GM23338 (cell line): ENCODE measurements around the gene ZFP64. TPM values are rescaled to one million over a fixed set of nuclear protein-coding genes. Genes with fewer than 3 reads are reported as not detected.

Source experiments
- ATAC-seq: fragments of 200-7000 bp; cut with Tn5 transposase; 3 replicates; pipeline ENCODE4 v1.9.1; 2020
- DNase-seq: peaks from one replicate; pipeline ENCODE4 v3.0.0-alpha.2; 2015; ENCODE audit warnings: low spot score
- H2AFZ ChIP-seq: fragments of 200-600 bp; sonication (generic); 2 replicates; pipeline ENCODE4 v1.8.0; 2016; ENCODE audit warnings: antibody characterized with exemption, mild to moderate bottlenecking, moderate library complexity
- H3F3A ChIP-seq: fragments of 200-600 bp; sonication (generic); replicated peaks from 2 replicates; pipeline ENCODE4 v1.8.0; 2017; ENCODE audit warnings: antibody characterized with exemption, mixed run types, low read depth
- H3K27ac ChIP-seq: fragments of 200-600 bp; sonication (generic); 2 replicates; pipeline ENCODE4 v1.6.1; 2016; ENCODE audit warnings: low read depth
- H3K27me3 ChIP-seq: fragments of 200-600 bp; sonication (generic); 2 replicates; pipeline ENCODE4 v1.8.0; 2016; ENCODE audit warnings: mild to moderate bottlenecking, mixed run types, moderate library complexity; ENCODE audit not compliant: insufficient read depth
- H3K36me3 ChIP-seq: fragments of 200-600 bp; sonication (generic); 2 replicates; pipeline ENCODE4 v1.8.0; 2016; ENCODE audit warnings: mild to moderate bottlenecking; ENCODE audit not compliant: insufficient read depth
- H3K4me1 ChIP-seq: fragments of 200-600 bp; sonication (generic); 2 replicates; pipeline ENCODE4 v1.8.0; 2016; ENCODE audit warnings: mild to moderate bottlenecking, moderate library complexity; ENCODE audit not compliant: insufficient read depth
- H3K4me2 ChIP-seq: fragments of 200-600 bp; sonication (generic); 2 replicates; pipeline ENCODE4 v1.7.1; 2017; ENCODE audit warnings: mixed run types
- H3K4me3 ChIP-seq: fragments of 200-600 bp; sonication (generic); 2 replicates; pipeline ENCODE4 v1.6.1; 2016; ENCODE audit warnings: mixed run types
- H3K79me2 ChIP-seq: fragments of 200-600 bp; sonication (generic); replicated peaks from 2 replicates; pipeline ENCODE4 v1.8.0; 2017; ENCODE audit warnings: mild to moderate bottlenecking; ENCODE audit not compliant: insufficient read depth
- H3K9me2 ChIP-seq: fragments of 200-600 bp; sonication (generic); 2 replicates; pipeline ENCODE4 v1.8.0; 2017; ENCODE audit not compliant: insufficient read depth
- H4K20me1 ChIP-seq: fragments of 200-600 bp; sonication (generic); replicated peaks from 2 replicates; pipeline ENCODE4 v1.8.0; 2017; ENCODE audit warnings: mild to moderate bottlenecking; ENCODE audit not compliant: insufficient read depth
- H3K27ac Mint-ChIP-seq: 2 replicates; pipeline ENCODE4 v1.8.0; 2020; ENCODE audit warnings: inconsistent platforms, mild to moderate bottlenecking, moderate library complexity, mixed read lengths
- H3K27me3 Mint-ChIP-seq: 3 replicates; pipeline ENCODE4 v1.8.0; 2022; ENCODE audit warnings: low read depth, mild to moderate bottlenecking, moderate library complexity, mixed read lengths, inconsistent platforms; ENCODE audit not compliant: insufficient read depth, poor library complexity
- H3K36me3 Mint-ChIP-seq: 3 replicates; pipeline ENCODE4 v1.8.0; 2021; ENCODE audit warnings: low read depth, mild to moderate bottlenecking, inconsistent platforms, moderate library complexity, mixed read lengths
- H3K4me1 Mint-ChIP-seq: 3 replicates; pipeline ENCODE4 v1.8.0; 2020; ENCODE audit warnings: mild to moderate bottlenecking, inconsistent platforms, mixed read lengths
- H3K4me3 Mint-ChIP-seq: 3 replicates; pipeline ENCODE4 v1.8.0; 2021; ENCODE audit warnings: moderate library complexity, mild to moderate bottlenecking, inconsistent platforms, mixed read lengths
- H3K9me3 Mint-ChIP-seq: 3 replicates; pipeline ENCODE4 v1.8.0; 2020; ENCODE audit warnings: moderate library complexity, mild to moderate bottlenecking, inconsistent platforms, mixed read lengths
- CREB1 ChIP-seq: fragments of 250-450 bp; sonication (Bioruptor Pico); IDR thresholded peaks from 2 replicates; pipeline ENCODE4 v1.5.0; 2020; ENCODE audit warnings: low read depth, mild to moderate bottlenecking, moderate library complexity
- EZH2phosphoT487 ChIP-seq: fragments of 200-600 bp; sonication (generic); IDR thresholded peaks from one replicate; pipeline ENCODE4 v1.8.1; 2018; ENCODE audit warnings: antibody characterized with exemption; ENCODE audit not compliant: unreplicated experiment
- JUNB ChIP-seq: IDR thresholded peaks from one replicate; pipeline ENCODE4 v1.6.1; 2016; ENCODE audit warnings: antibody characterized with exemption; ENCODE audit not compliant: unreplicated experiment
- NANOG ChIP-seq: IDR thresholded peaks from 2 replicates; pipeline ENCODE4 v1.6.1; 2016; ENCODE audit warnings: antibody characterized with exemption, borderline replicate concordance
- POLR2AphosphoS5 ChIP-seq: IDR thresholded peaks from 2 replicates; pipeline ENCODE4 v1.6.1; 2016; ENCODE audit warnings: antibody characterized with exemption, low read depth
- STAT1 ChIP-seq: IDR thresholded peaks from one replicate; pipeline ENCODE4 v1.6.1; 2016; ENCODE audit warnings: antibody characterized with exemption; ENCODE audit not compliant: unreplicated experiment
- ZNF114 ChIP-seq: fragments of 250-450 bp; sonication (Bioruptor Pico); IDR thresholded peaks from 2 replicates; pipeline ENCODE4 v1.5.0; 2020; ENCODE audit warnings: mild to moderate bottlenecking, moderate library complexity
- ZNF331 ChIP-seq: fragments of 250-450 bp; sonication (Bioruptor Pico); IDR thresholded peaks from 2 replicates; pipeline ENCODE4 v1.5.0; 2020; ENCODE audit warnings: low read depth, mild to moderate bottlenecking, moderate library complexity
- polyA plus RNA-seq: library from polyadenylated mRNA; unstranded; fragments of >200 nt; fragmentation: Nextera tagmentation; extraction: Ambion mirVana; gene quantifications from 2 replicates; pipeline ENCODE4 v1.2.1, GENCODE V29; 2016
- total RNA-seq: library from RNA; depleted of rRNA; stranded (reverse); fragments of >200 nt; shearing (Covaris generic); gene quantifications from 2 replicates; pipeline ENCODE4 v1.2.3, GENCODE V29; 2014
- TF ChIP-seq, protein P1 (sequence below), 2 experiments: fragments of 200-600 bp in 1 of 2; sonication (generic) in 1 of 2; conservative IDR thresholded peaks; 2 replicates each; pipeline versions ENCODE4 v1.5.1 to v1.6.1; 2016 to 2017; ENCODE audit warnings: antibody characterized with exemption in 2 of 2, low read depth in 2 of 2, mild to moderate bottlenecking in 2 of 2, moderate library complexity in 1 of 2
- TF ChIP-seq, protein P2 (sequence below): IDR thresholded peaks from one replicate; pipeline ENCODE4 v1.6.1; 2018; ENCODE audit warnings: antibody characterized with exemption; ENCODE audit not compliant: unreplicated experiment

The ZFP64 gene
- total and polyA plus RNA-seq, 2 experiments from 2014 or later, result 9.6 to 30.4 TPM

DNA sequence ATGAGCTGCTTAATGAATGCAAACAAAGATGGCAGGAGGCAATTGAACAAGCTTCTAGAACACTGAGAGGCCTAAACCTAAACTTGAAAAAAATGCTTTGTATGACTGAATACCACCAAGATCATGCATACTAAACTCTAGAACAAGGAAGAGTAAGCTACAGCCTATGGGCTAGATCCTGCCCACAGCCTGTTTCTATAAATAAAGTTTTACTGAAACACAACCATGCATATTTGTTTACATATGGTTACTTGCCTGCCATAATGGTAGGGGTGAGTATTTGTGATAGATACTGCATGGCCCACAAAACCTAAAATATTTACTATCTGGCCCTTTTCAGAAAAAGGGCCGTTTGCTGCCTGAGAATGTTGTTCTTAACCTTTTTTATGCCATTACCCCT is 37.0 kb downstream of the ZFP64 start:
- no peak for ATAC-seq
- Histone ChIP-seq H3K79me2 (no peaks in the 10 kb centered on the region), H3K27ac (no peak overlapping the region), H4K20me1 (no peaks in the 10 kb centered on the region), H3K4me3 (no peak overlapping the region), H3F3A (no peaks in the 10 kb centered on the region), H3K27me3 (no peaks in the 10 kb centered on the region), H3K4me1 (no peaks in the 10 kb centered on the region), H3K9me2 (no peaks in the 10 kb centered on the region), H3K36me3 (peaks cover 11% of the 10 kb centered on the region), H2AFZ (no peak overlapping the region), H3K4me2 (no peak overlapping the region)
- Mint-ChIP-seq H3K36me3 (peaks cover 45% of the 10 kb centered on the region), H3K4me3 (no peak overlapping the region), H3K27ac (no peak overlapping the region), H3K4me1 (no peaks in the 10 kb centered on the region), H3K27me3 (no peaks in the 10 kb centered on the region), H3K9me3 (peaks cover 16% of the 10 kb centered on the region)
- TF ChIP-seq, protein P1, sequence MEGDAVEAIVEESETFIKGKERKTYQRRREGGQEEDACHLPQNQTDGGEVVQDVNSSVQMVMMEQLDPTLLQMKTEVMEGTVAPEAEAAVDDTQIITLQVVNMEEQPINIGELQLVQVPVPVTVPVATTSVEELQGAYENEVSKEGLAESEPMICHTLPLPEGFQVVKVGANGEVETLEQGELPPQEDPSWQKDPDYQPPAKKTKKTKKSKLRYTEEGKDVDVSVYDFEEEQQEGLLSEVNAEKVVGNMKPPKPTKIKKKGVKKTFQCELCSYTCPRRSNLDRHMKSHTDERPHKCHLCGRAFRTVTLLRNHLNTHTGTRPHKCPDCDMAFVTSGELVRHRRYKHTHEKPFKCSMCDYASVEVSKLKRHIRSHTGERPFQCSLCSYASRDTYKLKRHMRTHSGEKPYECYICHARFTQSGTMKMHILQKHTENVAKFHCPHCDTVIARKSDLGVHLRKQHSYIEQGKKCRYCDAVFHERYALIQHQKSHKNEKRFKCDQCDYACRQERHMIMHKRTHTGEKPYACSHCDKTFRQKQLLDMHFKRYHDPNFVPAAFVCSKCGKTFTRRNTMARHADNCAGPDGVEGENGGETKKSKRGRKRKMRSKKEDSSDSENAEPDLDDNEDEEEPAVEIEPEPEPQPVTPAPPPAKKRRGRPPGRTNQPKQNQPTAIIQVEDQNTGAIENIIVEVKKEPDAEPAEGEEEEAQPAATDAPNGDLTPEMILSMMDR (conservative IDR thresholded peaks at IDR 0.05; ENCODE audit: low read depth in 2 of 2), result no peak
- TF ChIP-seq EZH2phosphoT487 (no peak), JUNB (no peak), NANOG (no peak), CREB1 (no peak), STAT1 (no peak), POLR2AphosphoS5 (no peak), ZNF114 (CRISPR knock-in tag) (no peak)
- TF ChIP-seq, protein P2, sequence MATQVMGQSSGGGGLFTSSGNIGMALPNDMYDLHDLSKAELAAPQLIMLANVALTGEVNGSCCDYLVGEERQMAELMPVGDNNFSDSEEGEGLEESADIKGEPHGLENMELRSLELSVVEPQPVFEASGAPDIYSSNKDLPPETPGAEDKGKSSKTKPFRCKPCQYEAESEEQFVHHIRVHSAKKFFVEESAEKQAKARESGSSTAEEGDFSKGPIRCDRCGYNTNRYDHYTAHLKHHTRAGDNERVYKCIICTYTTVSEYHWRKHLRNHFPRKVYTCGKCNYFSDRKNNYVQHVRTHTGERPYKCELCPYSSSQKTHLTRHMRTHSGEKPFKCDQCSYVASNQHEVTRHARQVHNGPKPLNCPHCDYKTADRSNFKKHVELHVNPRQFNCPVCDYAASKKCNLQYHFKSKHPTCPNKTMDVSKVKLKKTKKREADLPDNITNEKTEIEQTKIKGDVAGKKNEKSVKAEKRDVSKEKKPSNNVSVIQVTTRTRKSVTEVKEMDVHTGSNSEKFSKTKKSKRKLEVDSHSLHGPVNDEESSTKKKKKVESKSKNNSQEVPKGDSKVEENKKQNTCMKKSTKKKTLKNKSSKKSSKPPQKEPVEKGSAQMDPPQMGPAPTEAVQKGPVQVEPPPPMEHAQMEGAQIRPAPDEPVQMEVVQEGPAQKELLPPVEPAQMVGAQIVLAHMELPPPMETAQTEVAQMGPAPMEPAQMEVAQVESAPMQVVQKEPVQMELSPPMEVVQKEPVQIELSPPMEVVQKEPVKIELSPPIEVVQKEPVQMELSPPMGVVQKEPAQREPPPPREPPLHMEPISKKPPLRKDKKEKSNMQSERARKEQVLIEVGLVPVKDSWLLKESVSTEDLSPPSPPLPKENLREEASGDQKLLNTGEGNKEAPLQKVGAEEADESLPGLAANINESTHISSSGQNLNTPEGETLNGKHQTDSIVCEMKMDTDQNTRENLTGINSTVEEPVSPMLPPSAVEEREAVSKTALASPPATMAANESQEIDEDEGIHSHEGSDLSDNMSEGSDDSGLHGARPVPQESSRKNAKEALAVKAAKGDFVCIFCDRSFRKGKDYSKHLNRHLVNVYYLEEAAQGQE, result no peak
- no peak for DNase-seq

DNA sequence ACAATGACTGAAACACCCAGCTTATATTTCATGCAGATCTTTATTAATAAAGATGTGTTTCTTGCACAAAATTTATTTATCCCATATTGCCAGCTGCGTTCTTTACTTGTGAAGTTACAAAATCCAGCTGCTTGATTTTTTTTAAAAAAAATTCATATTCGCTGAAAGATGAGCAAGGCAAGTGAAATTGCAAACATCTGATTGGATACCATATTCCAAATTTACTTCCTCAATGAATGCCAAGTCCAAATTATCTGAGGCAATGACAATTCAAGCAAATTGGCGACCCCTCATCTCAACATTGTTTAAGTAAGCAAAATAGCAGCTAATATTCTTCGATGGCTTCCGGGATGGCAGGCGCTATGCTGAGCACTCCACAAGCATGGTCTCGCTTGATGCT is 37.7 kb downstream of the ZFP64 start:
- Mint-ChIP-seq H3K4me1 (no peaks in the 10 kb centered on the region), H3K36me3 (peaks cover 38% of the 10 kb centered on the region), H3K9me3 (peaks cover 16% of the 10 kb centered on the region), H3K4me3 (no peak overlapping the region), H3K27ac (no peak overlapping the region), H3K27me3 (no peaks in the 10 kb centered on the region)
- Histone ChIP-seq H3F3A (no peaks in the 10 kb centered on the region), H3K4me1 (no peaks in the 10 kb centered on the region), H3K9me2 (no peaks in the 10 kb centered on the region), H3K27ac (no peak overlapping the region), H3K4me2 (no peak overlapping the region), H4K20me1 (no peaks in the 10 kb centered on the region), H3K4me3 (no peak overlapping the region), H3K79me2 (no peaks in the 10 kb centered on the region), H2AFZ (no peak overlapping the region), H3K36me3 (peaks cover 5% of the 10 kb centered on the region), H3K27me3 (no peaks in the 10 kb centered on the region)
- TF ChIP-seq CREB1 (no peak), NANOG (no peak), EZH2phosphoT487 (no peak), ZNF331 (no peak)
- ATAC-seq (no peak), DNase-seq (no peak)
